ENCODE data around the gene SH3D19. TPM values are rescaled to one million over a fixed set of nuclear protein-coding genes. Genes with fewer than 3 reads are reported as not detected.
A peak's percentile ranks its signal among the peaks of the same experiment; 100 is the strongest.

Gene SH3D19
- total and polyA plus RNA-seq, 9 donors = 44.0 to 117 (median 91.4) TPM

- 1% methylated on average over 64 to 69 of the region's 69 CpGs for WGBS, 3 donors
Observed at GRCh38 chr4:151099229-151099975, 226.0 kb downstream of the SH3D19 start, which contains the start of gene RPS3A. Gene RPS3A (plus strand): TSS chr4:151099628. CDS start chr4:151099653, 25 bp downstream.

GRCh38 chr4:151098979-151099228 lies 226.5 kb downstream of the SH3D19 start:
- WGBS, 3 donors = 13 to 22% (median 19%) methylated on average over 8 of the region's 8 CpGs
- H3K4me1 ChIP-seq (ENCODE audit: insufficient read depth) = peaks cover 1% of the 10 kb centered on the region
- TF ChIP-seq POLR2A (IDR thresholded peaks at IDR 0.05) (no peak), CTCF (IDR thresholded peaks at IDR 0.05) (no peak), EP300 (IDR thresholded peaks at IDR 0.05) (no peak)
- peak overlapping the region; percentile 77 for H3K4me3 ChIP-seq
- intact Hi-C loops (cut with DNase I) = no loop called here
- H3K36me3 ChIP-seq = no peaks in the 10 kb centered on the region
- H3K9me3 ChIP-seq = no peaks in the 10 kb centered on the region
- H3K27ac ChIP-seq = no peak overlapping the region
- no peak for DNase-seq
- H3K27me3 ChIP-seq = no peaks in the 10 kb centered on the region

More at GRCh38 chr4:151099229-151099975, 226.0 kb downstream of the SH3D19 start, which contains the start of gene RPS3A:
- peak; percentile 94 to 98 (median 97) for DNase-seq
- peak within 1 kb of the TSS; percentile 72 to 89 for H3K27ac ChIP-seq
- intact Hi-C loops (cut with DNase I) = no loop called here
- H3K4me3 ChIP-seq = peak within 1 kb of the TSS; percentile 77
- no peaks in the 10 kb centered on the region for H3K36me3 ChIP-seq
- TF ChIP-seq CTCF (IDR thresholded peaks at IDR 0.05) (peak; percentile 60 to 88 (median 64)), EP300 (IDR thresholded peaks at IDR 0.05) (no peak), POLR2A (IDR thresholded peaks at IDR 0.05) (peak; percentile 74)
- no peaks in the 10 kb centered on the region for H3K27me3 ChIP-seq
- H3K9me3 ChIP-seq = no peaks in the 10 kb centered on the region
- peaks cover 1% of the 10 kb centered on the region for H3K4me1 ChIP-seq (ENCODE audit: insufficient read depth)

- Histone ChIP-seq H3K27ac (no peak overlapping the region), H3K9me3 (no peaks in the 10 kb centered on the region), H3K27me3 (no peaks in the 10 kb centered on the region), H3K4me1 (ENCODE audit: insufficient read depth) (peaks cover 1% of the 10 kb centered on the region), H3K36me3 (no peaks in the 10 kb centered on the region), H3K4me3 (no peak overlapping the region)
- TF ChIP-seq CTCF (IDR thresholded peaks at IDR 0.05) (no peak), POLR2A (IDR thresholded peaks at IDR 0.05) (no peak), EP300 (IDR thresholded peaks at IDR 0.05) (no peak)
- intact Hi-C loops (cut with DNase I) = no loop called here
- no peak for DNase-seq
- WGBS, 3 donors = 87 to 96% (median 91%) methylated on average over 3 of the region's 3 CpGs
Observed at GRCh38 chr4:151097759-151098158, 227.6 kb downstream of the SH3D19 start.

GRCh38 chr4:151095142-151095541 lies 230.3 kb downstream of the SH3D19 start:
- no peak for DNase-seq
- TF ChIP-seq EP300 (IDR thresholded peaks at IDR 0.05) (no peak), CTCF (IDR thresholded peaks at IDR 0.05) (no peak), POLR2A (IDR thresholded peaks at IDR 0.05) (no peak)
- intact Hi-C loops (cut with DNase I) = no loop called here

More at GRCh38 chr4:151095142-151095541, 230.3 kb downstream of the SH3D19 start:
- 91 to 97% (median 94%) methylated on average over 3 of the region's 3 CpGs for WGBS, 3 donors
- Histone ChIP-seq H3K36me3 (no peaks in the 10 kb centered on the region), H3K27ac (no peak overlapping the region), H3K4me1 (ENCODE audit: insufficient read depth) (no peaks in the 10 kb centered on the region), H3K4me3 (no peak overlapping the region), H3K9me3 (no peaks in the 10 kb centered on the region), H3K27me3 (no peaks in the 10 kb centered on the region)

Data from ovary (tissue), 9 donors.